Measurements from ENCODE around the gene ERG. TPM values are rescaled to one million over a fixed set of nuclear protein-coding genes. Genes with fewer than 3 reads are reported as not detected.

Gene ERG
- total and polyA plus RNA-seq, 2 of the 13 experiments (the other 11 are each of a cell fraction or from before 2014, with no cell fraction given) = not detected

DNA sequence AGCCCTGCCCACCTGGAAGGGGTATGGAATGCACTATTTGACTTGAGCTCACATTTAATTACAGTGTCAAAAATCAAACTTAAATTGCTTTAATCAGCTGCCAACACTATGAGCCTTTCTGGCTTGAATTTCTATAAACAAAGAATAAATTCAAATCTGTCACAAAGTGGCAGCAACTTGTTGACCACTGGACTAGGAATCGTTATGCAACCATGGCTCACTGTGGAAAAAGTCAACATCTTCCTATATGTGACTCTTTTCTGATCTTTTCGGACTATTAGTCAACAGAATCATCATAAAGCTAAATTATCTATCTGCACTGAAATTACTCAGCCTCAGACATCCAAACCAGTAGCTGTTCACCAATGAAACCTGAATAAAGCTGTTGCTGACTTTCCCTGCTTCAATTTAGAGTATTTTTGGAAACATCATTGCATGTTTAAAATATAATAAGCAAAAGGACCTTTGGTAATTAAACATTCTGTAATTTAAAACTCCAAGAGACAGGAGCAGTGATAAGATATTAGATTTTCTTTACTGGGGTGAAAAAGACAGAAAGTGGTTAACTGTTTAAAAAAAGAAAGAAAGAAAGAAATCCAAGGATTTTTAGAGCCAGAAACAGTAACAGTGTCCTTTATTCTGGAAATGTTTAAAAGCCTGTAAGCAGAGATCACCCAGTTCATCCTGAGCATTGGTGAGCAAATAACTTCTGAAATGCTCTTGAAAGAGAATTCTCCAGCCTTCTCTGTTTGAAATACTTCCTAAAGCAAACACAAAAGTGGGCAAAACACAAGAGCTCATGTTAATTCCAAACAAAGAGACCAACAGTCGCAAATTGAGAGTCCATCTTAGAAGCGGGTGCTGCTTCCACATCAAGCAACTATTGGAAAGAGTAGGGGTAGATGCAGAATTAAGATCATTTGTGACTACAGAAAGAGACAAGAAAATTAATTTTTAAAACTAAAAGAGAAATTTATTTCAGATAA, 26.2 kb upstream of the ERG start (continued):
- TF ChIP-seq ZNF318 (CRISPR knock-in tag; IDR thresholded peaks at IDR 0.05) (no peak), SIN3A (IDR thresholded peaks at IDR 0.05; ENCODE audit: borderline replicate concordance, low read depth, low read length) (no peak), ZMYM4 (CRISPR knock-in tag; IDR thresholded peaks at IDR 0.05) (no peak), UBTF (CRISPR knock-in tag; IDR thresholded peaks at IDR 0.05) (no peak), RORA (CRISPR knock-in tag; IDR thresholded peaks at IDR 0.05) (no peak), ZFYVE20 (CRISPR knock-in tag; IDR thresholded peaks at IDR 0.05; ENCODE audit: borderline replicate concordance, low read depth) (no peak), ZNF616 (CRISPR knock-in tag; IDR thresholded peaks at IDR 0.05; ENCODE audit: low read depth) (no peak), BCL6 (CRISPR knock-in tag; IDR thresholded peaks at IDR 0.05) (peak; percentile 63; the same call in 1 of the 2 replicates), ZKSCAN5 (CRISPR knock-in tag; IDR thresholded peaks at IDR 0.05) (no peak), RXRA (CRISPR knock-in tag; IDR thresholded peaks at IDR 0.05) (no peak; the same call in 1 of the 2 replicates), ZFP36L2 (CRISPR knock-in tag; IDR thresholded peaks at IDR 0.05) (no peak), KLF6 (CRISPR knock-in tag; IDR thresholded peaks at IDR 0.05) (no peak), ARNT2 (CRISPR knock-in tag; IDR thresholded peaks at IDR 0.05; ENCODE audit: low read depth) (no peak)

Data from HepG2 (cell line).